DMS153 treated with DMSO at 0.1 percent for 48 hours (cell line): Measurements from ENCODE around the gene EPB41L4B.
"Not testable (repeated sequence)": the region's sequence is repeated elsewhere in the genome, so short reads cannot be mapped to it uniquely, and the experiment has no call there.

Experiments used
- DNase-seq: peaks from one replicate; lab custom pipeline; 2025; ENCODE audit not compliant: unreplicated experiment; lab: John Stamatoyannopoulos, UW

Gene EPB41L4B

DNA sequence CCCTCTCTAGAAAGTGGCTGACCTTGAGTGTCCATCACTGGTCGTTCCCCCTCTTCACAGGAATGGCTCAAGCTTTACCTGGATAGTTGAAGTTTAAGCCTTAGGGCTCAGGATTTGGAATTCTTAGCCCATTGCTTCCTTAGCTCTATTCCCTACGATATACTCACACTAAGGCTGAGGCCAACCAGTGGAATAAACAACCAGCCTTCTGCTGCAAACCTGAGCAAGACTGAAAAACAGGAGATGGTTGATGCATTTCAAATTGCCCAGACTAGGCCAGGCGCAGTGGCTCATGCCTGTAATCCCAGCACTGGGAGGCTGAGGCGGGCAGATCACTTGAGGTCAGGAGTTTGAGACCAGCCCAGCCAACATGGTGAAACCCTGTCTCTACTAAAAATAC, 194.2 kb downstream of the EPB41L4B start:
- DNase-seq = not testable (repeated sequence)

DNA sequence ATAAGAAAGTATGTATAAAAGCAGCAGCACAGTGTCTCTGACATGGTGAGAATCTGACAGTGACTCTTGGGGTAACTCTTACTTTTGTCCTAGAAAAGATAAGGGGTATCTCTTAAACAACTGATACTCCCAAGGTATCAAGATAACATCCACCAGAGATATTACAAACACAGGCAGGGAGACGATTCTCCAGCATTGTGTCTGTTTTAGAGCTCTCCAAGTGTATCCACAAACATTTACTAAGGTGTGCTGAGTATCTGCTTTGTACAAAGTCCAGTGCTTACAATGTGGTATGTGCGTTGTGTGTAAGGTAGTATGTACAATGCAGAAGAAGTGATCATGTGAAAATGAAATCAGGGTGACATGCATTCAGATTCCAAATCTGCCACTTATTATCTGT, 196.7 kb downstream of the EPB41L4B start:
- DNase-seq = no peak

DNA sequence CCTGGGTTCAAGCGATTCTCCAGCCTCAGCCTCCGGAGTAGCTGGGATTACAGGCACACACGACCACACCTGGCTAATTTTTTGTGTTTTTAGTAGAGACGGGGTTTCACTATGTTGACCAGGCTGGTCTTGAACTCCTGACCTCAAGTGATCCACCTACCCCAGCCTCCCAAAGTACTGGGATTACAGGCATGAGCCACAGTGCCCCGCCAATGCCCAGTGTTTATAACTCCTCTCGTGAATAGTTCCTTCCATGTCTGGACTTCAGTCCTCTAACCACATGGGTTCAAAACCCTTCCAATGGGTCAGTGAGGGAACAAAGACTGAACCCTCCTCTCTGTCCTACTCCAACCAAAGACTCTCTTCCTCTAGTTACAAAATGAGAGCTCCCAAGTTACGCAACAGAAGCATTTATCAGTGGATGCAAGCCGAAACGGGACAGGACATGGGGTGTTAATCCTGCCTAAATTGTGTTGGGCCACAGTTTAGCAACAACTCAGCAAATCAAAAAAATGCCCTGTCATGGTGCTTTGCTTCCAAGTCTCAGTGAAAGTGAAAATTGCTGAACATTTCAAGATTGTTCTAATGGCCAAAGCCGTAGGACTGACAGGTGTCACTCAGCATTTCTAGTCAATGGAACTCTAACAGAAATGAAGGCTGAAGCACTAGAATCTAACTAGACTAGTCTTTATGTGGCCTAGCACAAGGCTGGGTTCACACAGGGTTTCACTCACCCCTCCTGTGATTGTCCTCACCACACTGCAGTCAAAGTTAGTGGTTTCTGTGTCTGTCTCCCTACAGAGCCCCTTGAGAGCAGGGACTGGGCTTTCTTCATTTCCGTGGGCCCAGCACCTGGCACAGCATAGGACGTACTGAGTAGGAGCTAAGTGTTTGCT, 197.9 kb downstream of the EPB41L4B start:
- DNase-seq = no peak
